SW480 (cell line): ENCODE data around the gene KLF2.
"Not testable (repeated sequence)": the region's sequence is repeated elsewhere in the genome, so short reads cannot be mapped to it uniquely, and the experiment has no call there.

Experiments used
- DNase-seq: peaks from one replicate; pipeline ENCODE4 v3.0.0-alpha.2; 2016; ENCODE audit warnings: low spot score

The KLF2 gene

GRCh38 chr19:16324384-16325160, at the start of gene KLF2:
TSS of gene KLF2 (plus strand) at chr19:16324826. CDS start at chr19:16324924, 98 bp downstream.
- peak; percentile 79 for DNase-seq

DNA sequence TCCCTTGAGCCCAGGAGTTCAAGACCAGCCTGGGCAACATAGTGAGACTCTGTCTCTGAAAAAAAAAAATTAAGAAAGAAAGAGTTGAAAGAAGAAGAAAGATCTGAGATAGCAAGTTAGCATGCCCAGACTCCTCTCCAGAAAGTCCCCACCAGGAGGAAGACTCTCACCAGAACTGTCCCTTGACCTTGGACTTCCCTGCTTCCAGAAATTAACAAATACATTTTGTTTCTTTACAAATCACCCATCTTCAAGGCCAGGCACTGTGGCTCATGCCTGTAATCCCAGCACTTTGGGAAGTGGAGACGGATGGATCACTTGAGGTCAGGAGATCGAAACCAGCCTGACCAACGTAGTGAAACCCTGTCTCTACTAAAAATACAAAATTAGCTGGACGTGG, 44.3 kb upstream of the KLF2 start:
- DNase-seq = no peak

- DNase-seq = no peak
Observed at GRCh38 chr19:16281743-16282142, 42.9 kb upstream of the KLF2 start.

DNA sequence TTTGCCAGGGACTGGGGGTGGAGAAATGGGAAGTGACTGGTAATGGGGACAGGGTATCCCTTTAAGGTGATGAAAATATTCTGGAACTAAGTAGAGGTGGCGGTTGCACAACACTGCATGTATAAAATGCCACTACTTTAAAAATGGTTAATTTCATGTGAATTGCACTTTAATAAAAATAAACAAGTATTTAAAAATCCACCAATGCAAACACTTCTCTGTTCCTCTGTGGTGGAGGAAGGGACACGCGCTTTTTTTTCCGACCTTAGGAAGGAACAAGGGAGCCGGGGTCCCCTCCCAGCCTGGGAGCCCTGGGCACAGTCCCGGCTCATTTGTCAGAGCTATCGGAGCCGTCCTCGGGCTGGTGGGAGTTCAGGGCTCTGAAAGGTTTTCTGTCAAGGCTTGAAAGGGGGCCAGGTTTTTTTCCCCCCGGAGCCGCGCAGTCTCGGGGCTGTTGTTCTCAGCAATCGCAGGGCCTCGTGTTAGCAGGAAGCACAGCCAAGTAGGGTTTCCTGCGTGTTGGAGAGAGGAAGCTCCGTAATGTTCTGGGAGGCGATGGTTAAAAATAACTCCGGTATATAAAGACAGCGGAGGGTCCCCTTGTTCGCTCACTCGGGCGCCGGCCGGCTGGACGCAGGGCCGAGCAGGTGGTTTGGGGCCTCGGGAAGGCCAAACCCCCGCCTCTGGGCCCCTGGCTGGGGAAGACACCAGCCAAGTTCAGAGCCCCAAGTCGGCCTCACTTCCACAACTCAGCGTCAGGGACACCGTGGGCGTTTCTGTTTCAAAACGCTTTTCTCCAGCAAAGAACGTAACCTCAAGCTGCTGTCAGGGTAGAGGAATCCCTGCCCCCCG, 41.2 kb upstream of the KLF2 start:
- no peak for DNase-seq

- DNase-seq = no peak
Observed at GRCh38 chr19:16284505-16284904, 40.1 kb upstream of the KLF2 start.

DNA sequence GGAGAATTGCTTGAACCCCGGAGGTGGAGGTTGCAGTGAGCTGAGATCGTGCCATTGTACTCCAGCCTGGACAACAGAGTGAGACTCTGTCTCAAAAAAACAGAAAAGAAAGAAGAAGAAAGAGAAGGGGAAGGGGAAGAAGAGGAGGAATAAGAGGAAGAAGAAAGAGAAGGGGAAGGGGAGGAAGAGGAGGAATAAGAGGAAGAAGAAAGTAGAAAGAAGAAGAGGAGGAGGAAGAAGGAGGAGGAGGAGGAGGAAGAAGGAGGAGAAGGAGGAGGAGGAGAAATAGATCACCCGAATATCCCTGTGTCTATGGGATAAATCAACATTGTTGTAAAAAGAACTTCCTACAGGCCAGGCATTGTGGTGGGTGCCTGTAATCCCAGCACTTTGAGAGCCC, 39.5 kb upstream of the KLF2 start:
- not testable (repeated sequence) for DNase-seq

GRCh38 chr19:16285769-16286498, 38.7 kb upstream of the KLF2 start:
- DNase-seq = no peak

DNA sequence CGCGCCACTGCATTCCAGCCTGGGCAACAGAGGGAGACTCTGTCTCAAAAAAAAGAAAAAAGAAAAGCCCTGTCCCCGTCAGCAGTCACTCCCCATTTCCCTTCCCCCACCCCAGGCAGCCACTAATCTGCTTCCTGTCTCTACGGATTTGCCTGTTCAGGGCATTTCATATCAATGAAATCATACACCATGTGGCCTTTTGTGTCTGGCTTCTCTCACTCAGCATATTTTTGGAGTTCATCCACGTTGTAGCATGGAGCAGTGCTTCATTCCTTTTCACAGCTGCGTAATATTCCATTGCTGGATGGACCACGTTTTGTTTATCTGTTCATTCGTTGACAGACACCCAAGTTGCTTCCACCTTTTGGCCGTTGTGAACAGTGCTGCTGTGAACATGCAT, 36.1 kb upstream of the KLF2 start:
- no peak for DNase-seq

DNA sequence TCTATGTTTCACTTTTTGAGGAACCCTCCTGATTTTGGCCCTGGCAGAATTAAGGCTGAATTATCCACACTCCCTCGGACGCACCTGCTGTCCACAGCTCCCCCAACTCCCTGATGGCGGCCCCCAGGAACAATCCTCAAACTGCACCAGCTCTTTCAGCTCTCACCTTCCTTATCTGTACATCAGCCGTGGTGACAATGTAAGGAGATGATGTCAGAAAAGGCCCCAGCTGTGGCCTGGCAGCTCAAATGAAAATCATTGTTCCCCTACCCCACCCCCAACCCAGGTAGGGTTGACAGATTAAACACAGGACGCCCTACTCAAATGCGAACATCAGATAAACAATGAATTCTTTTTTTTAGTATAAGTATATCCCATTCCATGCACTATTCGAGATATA, 35.0 kb upstream of the KLF2 start:
- no peak for DNase-seq

- no peak for DNase-seq
Observed at GRCh38 chr19:16290692-16291091, 33.9 kb upstream of the KLF2 start.

- DNase-seq = no peak
Observed at GRCh38 chr19:16293118-16294091, 31.2 kb upstream of the KLF2 start.

DNA sequence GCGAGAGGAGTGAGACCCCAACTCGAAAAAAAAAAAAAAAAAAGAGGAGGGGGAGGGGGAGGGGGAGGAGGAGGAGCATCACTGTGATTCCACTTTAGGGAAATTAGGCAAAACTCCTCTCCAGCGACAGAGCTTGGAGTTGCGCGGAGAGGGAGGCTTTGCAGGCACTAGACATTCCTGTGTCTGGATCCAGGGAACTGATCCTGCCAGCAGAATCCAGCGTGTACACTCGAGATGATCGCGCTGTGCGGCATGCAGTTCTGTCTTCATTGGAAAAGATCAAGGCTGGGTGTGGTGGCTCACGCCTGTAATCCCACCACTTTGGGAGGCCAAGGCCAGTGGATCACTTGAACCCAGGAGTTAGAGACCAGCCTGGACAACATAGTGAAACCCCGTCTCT, 29.6 kb upstream of the KLF2 start:
- no peak for DNase-seq

DNA sequence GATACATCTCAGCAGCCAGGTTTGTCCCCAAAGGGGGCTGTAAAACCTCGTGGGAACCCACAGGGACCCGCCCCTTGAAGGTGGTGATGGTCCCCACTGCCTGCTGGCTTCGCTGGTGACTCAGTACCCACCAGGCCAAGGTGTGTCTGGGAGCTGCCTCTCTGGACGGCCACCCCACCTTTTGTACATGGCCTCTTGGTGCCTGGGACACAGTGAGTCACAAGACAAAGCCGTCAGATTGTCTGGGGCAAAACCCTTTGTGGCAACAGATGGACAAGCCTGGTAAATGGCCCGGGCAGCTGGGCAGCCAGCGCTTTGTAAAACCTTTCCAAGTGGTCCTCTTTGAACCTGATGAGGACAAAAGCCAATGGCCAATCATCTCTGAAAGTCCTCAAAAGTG, 27.9 kb upstream of the KLF2 start:
- peak; percentile 52 for DNase-seq

DNA sequence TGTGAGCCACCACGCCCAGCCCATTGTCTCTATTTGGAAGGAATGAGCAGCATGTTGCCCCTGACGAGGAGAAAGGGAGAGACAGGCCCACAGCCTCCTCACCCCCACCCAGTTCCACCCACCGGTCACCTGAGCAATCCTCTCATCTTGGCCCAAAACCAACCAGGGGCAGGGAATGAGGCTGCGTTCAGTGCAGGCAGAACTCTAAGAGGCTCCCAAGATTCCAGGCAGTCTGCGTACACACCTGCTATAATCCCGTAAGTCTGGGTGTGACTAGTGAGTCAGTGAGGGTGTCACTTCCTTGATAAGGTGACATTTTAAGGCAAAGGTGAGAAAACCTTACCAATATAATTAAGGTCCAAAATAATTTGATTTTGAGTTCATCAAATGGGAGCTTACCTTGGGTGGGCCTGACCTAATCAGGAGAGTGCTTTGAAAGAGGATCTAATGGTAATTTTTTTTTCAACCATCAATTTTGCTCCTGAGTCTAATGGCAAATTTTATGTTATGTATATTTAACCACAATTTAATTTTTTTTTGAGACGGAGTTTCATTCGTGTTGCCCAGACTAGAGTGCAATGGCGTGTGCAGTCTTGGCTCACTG, 26.9 kb upstream of the KLF2 start:
- no peak for DNase-seq

DNA sequence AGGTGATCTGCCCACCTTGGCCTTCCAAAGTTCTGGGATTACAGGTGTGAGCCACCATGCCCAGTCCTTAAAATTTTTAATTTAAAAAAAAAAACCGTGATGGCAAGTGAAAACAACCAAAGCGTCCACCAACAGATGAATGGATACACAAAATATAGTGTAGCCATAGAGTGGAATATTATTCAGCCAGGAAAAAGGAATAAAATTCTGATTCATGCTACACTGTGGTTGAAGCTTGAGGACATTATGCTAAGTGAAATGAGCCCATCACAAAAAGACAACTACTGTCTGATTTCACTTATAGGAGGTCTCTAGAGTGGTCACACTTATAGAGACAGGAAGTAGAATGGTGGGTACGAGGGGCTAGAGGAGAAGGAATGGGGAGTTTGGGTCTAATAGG, 26.3 kb upstream of the KLF2 start:
- no peak for DNase-seq

GRCh38 chr19:16301999-16302694, 22.5 kb upstream of the KLF2 start:
- DNase-seq = peak; percentile 65

GRCh38 chr19:16303755-16304154, 20.9 kb upstream of the KLF2 start:
- DNase-seq = no peak

GRCh38 chr19:16304511-16304910, 20.1 kb upstream of the KLF2 start:
- DNase-seq = not testable (repeated sequence)

GRCh38 chr19:16305060-16305459, 19.6 kb upstream of the KLF2 start:
- DNase-seq = not testable (repeated sequence)

DNA sequence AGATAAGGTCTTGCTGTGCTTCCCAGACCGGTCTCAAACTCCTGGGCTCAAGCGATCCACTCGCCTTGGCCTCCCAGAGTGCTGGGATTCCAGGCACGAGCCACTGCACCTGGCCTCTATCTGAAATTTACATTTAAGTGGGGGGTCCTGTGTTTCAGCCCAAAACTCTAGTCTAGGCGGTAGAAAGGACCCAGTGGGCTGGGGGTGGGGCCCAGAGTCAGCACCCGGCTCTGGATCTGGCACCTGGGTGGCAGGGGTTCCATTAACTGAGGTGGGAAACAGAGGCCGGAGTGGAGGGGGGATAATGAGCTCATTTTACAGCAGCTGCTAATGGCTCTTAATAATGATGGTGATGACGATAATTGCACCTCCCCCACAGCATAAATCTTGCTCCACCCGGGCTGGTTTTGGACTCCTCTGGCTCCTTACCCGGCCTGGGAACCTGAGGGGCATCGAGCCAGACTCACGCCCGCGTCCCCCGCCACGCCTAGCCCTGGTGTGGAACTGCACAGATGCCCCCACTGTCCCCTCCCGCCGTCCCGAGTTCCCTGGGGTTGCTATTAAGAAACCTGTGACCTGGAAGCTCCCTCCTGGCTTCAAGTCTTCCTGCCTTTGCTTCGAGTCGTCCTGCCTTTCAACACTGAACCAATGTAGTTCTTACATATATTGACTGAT, 17.8 kb upstream of the KLF2 start:
- no peak for DNase-seq
